DMS79 treated with DMSO at 0.1 percent for 48 hours (cell line): ENCODE measurements around the gene CRYGN.

ENCODE experiments used
- DNase-seq: peaks from one replicate; lab custom pipeline; 2025; lab: John Stamatoyannopoulos, UW

Gene CRYGN

DNA sequence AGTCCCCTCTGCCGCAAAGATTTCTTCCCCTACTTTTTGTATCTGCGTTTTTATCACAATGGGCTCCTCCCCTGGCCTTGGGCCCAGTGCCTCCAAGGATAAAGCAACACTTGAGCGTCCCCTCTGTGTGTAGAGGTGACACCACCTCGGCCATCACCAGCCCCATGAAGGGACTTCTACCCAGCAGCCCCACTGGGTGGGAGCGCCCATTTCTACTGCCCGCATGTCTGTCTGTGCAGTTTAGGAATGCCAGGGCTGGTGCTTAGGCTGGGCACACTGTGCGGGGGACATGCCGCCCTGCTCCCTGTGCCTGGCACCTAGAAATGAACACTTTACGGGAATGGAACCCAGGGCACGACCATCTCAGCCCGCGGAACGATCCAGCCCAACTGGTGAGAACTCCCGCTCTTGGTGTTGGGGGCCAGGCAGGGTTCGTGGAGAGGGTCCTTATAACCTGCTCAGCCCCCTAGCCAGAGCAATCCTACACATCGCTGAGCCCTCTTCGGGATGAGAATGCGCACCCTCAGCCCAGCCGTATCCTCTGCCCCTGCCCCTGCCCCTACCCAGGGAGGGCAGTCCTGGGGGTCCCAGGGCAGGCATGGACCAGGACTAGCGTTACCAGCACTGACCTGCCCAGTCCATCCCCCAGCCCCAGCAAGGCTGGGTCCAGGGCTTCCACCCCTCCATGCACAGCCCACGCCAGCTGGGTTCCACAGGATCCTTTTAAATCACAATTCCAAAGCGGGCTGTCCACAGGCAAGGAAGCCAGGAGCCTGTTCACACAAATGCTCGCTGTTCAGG is 12.8 kb downstream of the CRYGN start:
- no peak for DNase-seq

GRCh38 chr7:151426441-151426903 is 13.5 kb downstream of the CRYGN start:
- no peak for DNase-seq

DNA sequence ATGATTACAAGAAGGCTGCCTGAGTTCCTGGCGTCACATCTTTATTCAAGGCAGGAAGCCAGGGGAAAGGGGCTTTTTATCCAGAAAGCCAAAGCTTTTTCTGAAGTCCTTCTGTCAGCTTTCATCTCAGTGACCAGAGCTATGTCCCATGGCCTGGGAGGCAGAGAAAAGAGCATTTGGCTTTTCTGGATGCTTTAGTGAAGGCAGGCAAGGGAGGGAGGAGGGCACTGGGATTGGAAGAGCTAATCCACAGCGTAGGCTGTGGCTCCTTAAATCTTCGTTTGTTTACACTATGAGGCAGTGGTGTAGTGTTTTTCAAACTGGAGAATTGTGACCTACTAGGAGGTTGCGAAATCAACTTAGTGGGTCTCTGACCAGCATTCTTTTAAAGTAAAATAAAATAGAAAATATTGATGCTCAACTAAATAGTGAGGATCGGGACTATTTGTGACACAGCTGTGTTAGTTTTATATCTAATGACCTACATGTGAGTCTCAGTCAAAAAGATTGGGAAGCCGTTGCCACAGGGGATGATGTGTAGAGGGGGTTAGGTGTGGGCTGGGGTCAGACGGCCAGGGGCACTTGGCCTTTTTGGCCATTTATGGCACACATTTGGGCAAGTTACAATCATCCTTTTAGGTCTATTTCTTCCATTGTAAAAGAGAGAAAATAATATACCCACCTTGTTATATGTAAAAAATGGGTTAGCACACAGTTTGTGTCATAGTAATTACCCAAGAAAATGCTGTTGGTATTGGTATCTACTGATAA is 14.1 kb downstream of the CRYGN start:
- DNase-seq, result no peak

DNA sequence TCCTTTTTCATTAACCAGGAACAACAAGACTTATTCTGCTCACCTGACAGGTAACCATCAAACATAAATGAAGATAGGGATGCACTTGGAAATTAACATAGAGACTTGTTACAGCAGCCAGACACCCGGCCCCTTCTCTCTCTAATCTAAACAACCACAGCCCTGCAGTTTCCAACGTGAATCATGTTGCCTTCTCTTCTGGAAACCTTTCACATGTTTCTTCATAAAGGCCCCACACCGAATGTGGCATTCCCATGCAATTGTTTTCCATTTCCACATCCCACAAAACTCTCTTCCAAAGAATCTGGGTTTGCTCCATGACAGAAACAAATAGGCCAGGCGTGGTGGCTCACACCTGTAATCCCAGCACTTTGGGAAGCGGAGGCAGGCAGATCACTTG is 15.1 kb downstream of the CRYGN start:
- no peak for DNase-seq

GRCh38 chr7:151423936-151424335 is 16.0 kb downstream of the CRYGN start:
- no peak for DNase-seq

- no peak for DNase-seq
Measured at GRCh38 chr7:151423226-151423625, 16.7 kb downstream of the CRYGN start.

GRCh38 chr7:151422212-151422611 is 17.7 kb downstream of the CRYGN start:
- DNase-seq, result no peak

- DNase-seq, result no peak
Measured at GRCh38 chr7:151420144-151420543, 19.8 kb downstream of the CRYGN start.

DNA sequence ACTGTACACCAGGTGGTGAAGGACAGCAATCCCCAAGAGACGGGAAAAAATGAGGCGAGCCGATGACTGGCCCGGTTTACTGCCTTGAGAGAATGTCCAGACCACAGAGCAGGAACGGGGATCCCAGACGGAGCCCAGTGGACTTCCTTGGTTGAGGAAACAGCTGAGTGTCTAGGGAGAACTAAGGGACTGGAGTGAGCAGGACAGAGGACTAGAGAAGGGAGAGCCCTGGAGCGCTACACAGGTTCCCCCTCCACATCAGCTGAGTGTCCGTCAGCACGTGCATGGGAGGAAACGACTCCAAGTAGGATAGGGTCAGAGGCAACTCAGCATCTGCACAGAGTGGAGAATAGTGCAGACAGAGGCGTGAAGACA is 23.0 kb downstream of the CRYGN start:
- DNase-seq, result no peak

- no peak for DNase-seq
Measured at GRCh38 chr7:151416112-151416940, 23.6 kb downstream of the CRYGN start.

DNA sequence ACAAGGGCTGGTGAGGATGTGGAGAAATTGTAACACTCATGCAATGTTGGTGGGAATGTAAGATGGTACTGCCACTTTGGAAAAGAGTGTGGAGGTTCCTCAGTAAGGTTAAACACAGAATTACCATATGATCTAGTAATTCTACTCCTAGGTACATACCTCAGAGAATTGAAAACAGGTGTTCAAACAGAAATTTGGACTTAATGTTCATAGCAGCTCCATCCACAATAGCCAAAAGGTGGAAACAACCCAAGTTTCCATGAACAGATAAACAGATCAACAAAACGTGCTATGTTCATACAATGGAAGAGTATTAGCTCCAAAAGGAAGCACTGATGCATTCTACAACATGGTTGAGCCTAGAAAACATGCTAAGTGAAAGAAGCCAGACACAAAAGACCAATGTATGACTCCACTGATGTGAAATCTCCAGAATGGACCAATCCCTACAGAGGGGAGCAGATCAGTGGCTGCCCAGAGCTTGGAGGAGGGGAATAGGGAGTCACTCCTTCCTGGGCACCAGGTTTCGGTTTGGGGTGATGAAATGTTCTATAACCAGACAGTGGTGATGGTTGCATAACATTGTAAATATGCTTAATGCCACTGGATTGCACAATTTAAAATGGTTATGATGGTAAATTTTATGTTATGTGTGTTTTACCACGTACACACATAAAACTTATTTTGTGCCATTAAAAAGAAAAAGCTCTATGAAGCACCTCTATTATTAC is 24.4 kb downstream of the CRYGN start:
- DNase-seq, result no peak

- no peak for DNase-seq
Measured at GRCh38 chr7:151413241-151413640, 26.7 kb downstream of the CRYGN start.

- DNase-seq, result no peak
Measured at GRCh38 chr7:151412318-151412717, 27.6 kb downstream of the CRYGN start.

GRCh38 chr7:151411551-151411950 is 28.4 kb downstream of the CRYGN start:
- DNase-seq, result no peak

DNA sequence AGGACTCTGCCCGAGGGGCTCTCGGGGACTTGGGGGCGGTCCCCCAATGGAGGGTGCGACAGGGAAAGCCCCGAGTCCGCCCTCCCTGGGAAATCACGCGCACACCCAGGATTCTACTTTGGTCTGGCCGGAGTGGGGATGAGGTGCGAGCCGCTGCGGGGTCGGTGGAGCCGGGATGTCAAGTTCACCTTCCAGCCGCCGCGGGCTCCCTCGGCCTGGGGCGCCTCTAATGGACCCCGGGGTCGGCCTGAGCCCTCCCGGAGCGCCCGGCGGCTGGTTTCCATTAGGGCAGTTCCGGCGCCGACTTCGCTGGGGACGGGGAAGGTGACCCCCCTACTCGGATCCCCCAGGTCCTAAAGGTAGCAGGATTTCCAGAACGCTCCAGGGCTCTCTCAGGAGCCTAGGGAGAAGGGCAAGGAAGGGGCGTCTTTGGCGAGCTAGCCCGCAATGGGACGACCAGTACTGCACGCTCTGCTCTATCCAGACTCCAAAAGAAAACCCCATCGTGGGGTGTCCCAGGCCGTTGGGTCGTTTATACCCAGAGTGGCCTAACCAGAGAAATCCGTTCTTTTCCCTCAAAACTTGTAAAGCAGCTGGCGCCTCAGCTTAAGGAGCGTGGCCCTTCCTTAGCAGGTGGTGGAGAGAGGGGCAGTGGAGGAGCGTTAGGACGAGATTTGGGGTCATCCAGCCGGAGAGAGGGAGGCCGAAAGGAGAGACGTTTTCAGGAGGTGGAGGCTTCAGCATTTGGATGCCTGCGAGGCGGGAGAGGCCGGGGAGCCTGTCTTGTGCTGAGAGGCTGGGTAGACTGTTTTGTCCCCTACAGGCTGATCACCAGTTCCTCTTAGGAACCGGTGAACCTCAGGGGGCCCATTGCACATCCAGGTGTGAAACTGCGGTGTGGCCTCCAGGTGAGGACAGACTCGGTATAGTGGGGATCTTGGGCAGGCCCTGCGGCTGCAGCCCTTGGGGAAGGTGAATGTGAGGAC is 29.2 kb downstream of the CRYGN start:
- DNase-seq, result peak; percentile 38

DNA sequence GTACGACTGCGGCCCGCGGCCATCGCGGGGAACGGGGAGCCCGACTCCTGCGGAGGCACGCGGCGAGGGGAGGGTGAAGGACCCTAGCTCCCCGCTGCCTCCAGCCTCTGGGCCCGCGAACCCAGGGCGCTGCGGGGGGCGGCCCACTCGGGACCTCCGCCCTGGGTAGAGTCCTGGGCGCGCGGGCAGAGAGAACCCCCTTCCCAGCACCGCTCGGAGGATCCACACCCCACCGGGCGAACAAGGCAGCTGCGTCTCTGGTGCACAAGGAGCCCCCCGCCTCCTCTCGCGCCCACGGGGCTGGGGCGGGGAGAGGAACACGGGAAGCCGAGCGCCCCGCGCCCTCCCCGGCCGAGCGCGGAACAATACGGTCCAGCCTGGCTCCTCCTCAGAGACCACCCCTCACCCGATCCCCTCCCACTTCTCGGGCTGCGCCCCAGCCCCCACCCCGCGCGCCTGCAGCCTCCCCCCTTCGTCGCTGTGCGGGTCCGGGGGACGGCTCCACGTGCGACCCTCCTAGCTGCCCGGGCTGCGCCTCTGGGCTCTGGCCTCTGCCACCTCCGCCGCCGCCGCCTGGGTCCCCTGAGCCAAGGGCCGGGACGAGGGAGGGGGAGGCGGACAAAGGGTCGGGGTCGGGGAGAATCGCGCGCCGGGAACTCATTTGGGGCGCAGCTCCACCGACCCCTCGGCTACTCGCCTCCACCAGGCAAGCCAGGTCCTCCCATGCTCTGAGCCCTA is 30.1 kb downstream of the CRYGN start, which contains the start of gene WDR86:
TSS of gene WDR86 (minus strand) at position 372 of the 738 bp plus-strand sequence. CDS start 449 bp downstream, outside the sequence.
- DNase-seq, result no peak

DNA sequence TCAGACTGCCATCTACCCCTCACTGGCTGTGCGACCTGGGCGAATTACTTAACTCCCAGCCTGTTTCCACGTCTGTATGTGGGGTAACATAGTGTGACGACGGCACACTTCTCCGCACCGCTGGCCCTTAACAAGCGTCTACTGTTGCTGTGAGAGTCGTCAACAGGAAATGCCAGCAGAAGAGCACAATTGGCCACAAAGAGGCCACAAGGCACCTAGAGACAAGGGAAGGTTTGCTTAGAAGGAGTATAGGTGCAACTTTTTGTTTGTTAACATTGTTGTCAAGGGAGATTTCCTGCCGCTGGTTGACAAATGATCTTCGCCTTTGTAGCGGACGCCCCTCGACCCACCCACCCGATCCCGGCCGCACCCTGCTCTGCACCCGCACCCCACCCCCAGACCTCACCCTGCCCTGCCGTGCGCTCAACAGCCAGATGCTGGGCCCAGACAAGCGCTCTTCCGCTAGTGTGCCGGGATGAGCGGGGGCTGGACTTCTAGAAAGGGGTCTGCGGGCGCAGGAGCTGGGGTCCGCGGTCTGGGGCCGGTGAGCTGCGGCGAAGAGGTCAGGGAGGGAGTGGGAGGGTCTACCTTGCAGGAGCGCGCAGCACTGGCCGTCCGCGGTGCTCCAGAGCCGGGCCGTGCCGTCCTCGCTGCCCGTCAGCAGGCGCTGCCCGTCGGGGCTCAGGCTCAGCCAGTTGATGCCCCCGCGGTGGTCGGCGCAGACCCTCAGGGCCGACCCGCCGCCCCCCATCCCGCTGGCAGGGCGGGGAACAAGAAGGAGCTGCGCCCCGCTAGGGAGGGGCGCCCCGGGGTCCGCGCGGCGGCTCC is 30.9 kb downstream of the CRYGN start:
- peak; percentile 18 for DNase-seq

DNA sequence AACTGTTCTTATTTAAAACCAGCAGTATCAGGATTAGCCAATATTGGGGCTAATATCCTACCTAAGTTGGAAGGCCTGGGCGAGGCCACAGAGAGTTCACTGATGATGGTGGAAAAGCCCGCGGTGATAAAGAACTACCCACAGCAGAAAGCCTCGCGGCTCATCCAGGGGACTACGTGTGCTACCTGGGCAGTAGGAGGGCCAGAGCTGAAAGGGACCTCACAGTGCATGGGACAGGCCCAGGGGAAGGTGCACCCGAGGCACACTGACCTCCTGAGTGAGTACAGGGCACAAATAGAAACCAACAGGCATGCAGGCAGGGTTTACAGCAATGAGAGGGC is 31.5 kb downstream of the CRYGN start:
- no peak for DNase-seq
